Adrenal gland (tissue), 12 donors: ENCODE data around the gene GSTA3. TPM values are rescaled to one million over a fixed set of nuclear protein-coding genes. Genes with fewer than 3 reads are reported as not detected.

Experiments used
- DNase-seq, 7 donors: peaks; one replicate each; pipeline ENCODE4 v3.0.0-alpha.2; 2019 to 2020
- H3K27ac ChIP-seq, 5 donors: fragments of 200-600 bp; sonication (generic) in 4 of 5; 1 replicate in 3 of 5; 2 replicates in 2 of 5; pipeline versions ENCODE4 v1.5.1 to v1.8.0; 2016 to 2020; ENCODE audit warnings: mild to moderate bottlenecking in 1 of 5
- H3K27me3 ChIP-seq: fragments of 200-600 bp; 2 replicates; pipeline ENCODE4 v1.8.0; 2021
- H3K36me3 ChIP-seq, 2 donors: fragments of 200-600 bp; replicated peaks in 1 of 2; 1 replicate in 1 of 2; 2 replicates in 1 of 2; pipeline versions ENCODE4 v1.5.1 to v1.8.0; 2018 to 2022
- H3K4me1 ChIP-seq, 2 donors: fragments of 200-600 bp; replicated peaks in 1 of 2; 1 replicate in 1 of 2; 2 replicates in 1 of 2; pipeline versions ENCODE4 v1.5.1 to v1.8.0; 2018 to 2021
- H3K4me3 ChIP-seq, 4 donors: fragments of 200-600 bp; sonication (generic) in 3 of 4; one replicate each; pipeline ENCODE4 v1.5.1; 2016 to 2018
- H3K9me3 ChIP-seq, 3 donors: fragments of 200-600 bp; sonication (generic) in 1 of 3; replicated peaks in 1 of 3; 1 replicate in 2 of 3; 2 replicates in 1 of 3; pipeline versions ENCODE4 v1.5.1 to v1.8.0; 2016 to 2021
- POLR2A ChIP-seq, 2 donors: fragments of 450-650 bp; IDR thresholded peaks; one replicate each; pipeline ENCODE4 v1.6.1; 2017; ENCODE audit warnings: antibody characterized with exemption in 2 of 2, mild to moderate bottlenecking in 2 of 2, moderate library complexity in 1 of 2
- WGBS, 4 donors: extraction: QIAGEN DNeasy Blood & Tissue Kit in 2 of 4; methylation state at CpG; one replicate each; pipeline versions ENCODE4 v1.1.5 to v1.1.7; 2013 to 2017; 5-methylcytosine and 5-hydroxymethylcytosine counted together
- intact Hi-C, 2 donors: fragments of 100-400 bp; cut with DNase I; formaldehyde crosslinking; loops; one replicate each; pipeline versions ENCODE4 v1.14.1 to v1.15.0; 2022 to 2023
- polyA plus RNA-seq, 3 donors: library from polyadenylated mRNA; stranded (reverse); fragments of 200-250 nt in 2 of 3; fragments of 350-450 nt in 1 of 3; fragmentation: Illumina TruSeq in 1 of 3; extraction: RNeasy Lipid Tissue Mini Kit (QIAGEN cat#74804) in 1 of 3; gene quantifications; one replicate each; pipeline ENCODE4 v1.2.3, GENCODE V29; 2013 to 2014
- total RNA-seq, 9 donors: library from RNA; depleted of rRNA in 4 of 9; stranded (reverse); fragments of >200 nt in 4 of 9; fragments of 120-200 nt in 1 of 9; fragmentation: NEBNext Ultra II Directional in 1 of 9; extraction: Animal tissue kit (Norgen Biotek cat#: 25700) in 1 of 9; gene quantifications; one replicate each; pipeline versions ENCODE4 v1.1.0 to v1.2.4, GENCODE V29; 2013 to 2023
- TF ChIP-seq, protein P1 (sequence below), 6 experiments: fragments of 450-650 bp in 4 of 6; fragments of 200-600 bp in 2 of 6; sonication (generic) in 1 of 6; IDR thresholded peaks; 1 replicate in 5 of 6; 2 replicates in 1 of 6; pipeline versions ENCODE4 v1.5.1 to v1.8.0; 2016 to 2021; ENCODE audit warnings: antibody characterized with exemption in 6 of 6, mild to moderate bottlenecking in 2 of 6, moderate library complexity in 1 of 6
- donor health status: healthy with polysubstance abuse.
- donor health status: Bipolar disorder and iron deficiency.
- donor health status: DM: yes; HTN: yes; CAD: no.
- donor health status: DM: no; HTN: no; CAD: no.
- donor health status: DM: no; HTN: no; CAD: no.
- donor health status: DM: yes; HTN: yes; CAD: no.

GSTA3 gene
- total and polyA plus RNA-seq, 12 donors, result 8.1 to 431 (median 43.0) TPM

DNA sequence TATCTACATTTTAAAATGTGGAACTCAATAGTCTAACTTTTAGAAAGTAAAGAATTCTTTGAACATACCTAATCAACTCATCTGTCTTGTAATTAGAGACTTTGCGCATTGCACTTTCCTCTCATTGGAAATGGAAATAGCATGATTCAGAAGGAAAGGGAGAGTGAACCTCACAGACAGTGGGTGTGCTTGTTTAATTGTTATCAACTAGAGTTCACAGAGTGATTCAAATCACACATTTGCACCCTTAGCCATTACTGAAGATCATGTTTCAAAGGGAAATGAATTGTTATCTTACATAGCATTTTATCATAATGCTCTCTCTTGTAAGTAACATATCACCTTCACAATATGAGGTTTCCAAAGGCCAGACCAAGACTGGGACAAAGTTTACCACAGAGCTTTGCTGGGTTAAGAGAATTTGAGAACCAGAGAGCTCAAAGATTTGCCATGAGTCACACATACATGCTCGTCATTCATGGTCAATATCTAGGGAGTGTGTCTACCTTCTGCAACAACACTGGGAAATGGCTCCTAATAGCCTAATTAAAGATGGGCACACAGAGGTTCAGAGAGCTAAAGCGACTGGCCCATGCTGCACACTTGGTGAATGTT is 21.5 kb downstream of the GSTA3 start:
- H3K4me1 ChIP-seq, result peaks cover 5 to 9% of the 10 kb centered on the region in 2 donors
- no peak overlapping the region for H3K4me3 ChIP-seq
- H3K27me3 ChIP-seq, result no peaks in the 10 kb centered on the region
- intact Hi-C loops, result no loop called here
- H3K36me3 ChIP-seq, result no peaks in the 10 kb centered on the region
- 69 to 85% (median 77%) methylated on average over 3 of the region's 3 CpGs for WGBS, 4 donors
- H3K27ac ChIP-seq, result peak overlapping the region in 2 of 5 donors; percentile 0 to 15
- DNase-seq, result no peak
- TF ChIP-seq, protein P1, sequence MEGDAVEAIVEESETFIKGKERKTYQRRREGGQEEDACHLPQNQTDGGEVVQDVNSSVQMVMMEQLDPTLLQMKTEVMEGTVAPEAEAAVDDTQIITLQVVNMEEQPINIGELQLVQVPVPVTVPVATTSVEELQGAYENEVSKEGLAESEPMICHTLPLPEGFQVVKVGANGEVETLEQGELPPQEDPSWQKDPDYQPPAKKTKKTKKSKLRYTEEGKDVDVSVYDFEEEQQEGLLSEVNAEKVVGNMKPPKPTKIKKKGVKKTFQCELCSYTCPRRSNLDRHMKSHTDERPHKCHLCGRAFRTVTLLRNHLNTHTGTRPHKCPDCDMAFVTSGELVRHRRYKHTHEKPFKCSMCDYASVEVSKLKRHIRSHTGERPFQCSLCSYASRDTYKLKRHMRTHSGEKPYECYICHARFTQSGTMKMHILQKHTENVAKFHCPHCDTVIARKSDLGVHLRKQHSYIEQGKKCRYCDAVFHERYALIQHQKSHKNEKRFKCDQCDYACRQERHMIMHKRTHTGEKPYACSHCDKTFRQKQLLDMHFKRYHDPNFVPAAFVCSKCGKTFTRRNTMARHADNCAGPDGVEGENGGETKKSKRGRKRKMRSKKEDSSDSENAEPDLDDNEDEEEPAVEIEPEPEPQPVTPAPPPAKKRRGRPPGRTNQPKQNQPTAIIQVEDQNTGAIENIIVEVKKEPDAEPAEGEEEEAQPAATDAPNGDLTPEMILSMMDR (IDR thresholded peaks at IDR 0.05), result no peak
- TF ChIP-seq POLR2A (IDR thresholded peaks at IDR 0.05), result no peak
- H3K9me3 ChIP-seq, result no peaks in the 10 kb centered on the region

DNA sequence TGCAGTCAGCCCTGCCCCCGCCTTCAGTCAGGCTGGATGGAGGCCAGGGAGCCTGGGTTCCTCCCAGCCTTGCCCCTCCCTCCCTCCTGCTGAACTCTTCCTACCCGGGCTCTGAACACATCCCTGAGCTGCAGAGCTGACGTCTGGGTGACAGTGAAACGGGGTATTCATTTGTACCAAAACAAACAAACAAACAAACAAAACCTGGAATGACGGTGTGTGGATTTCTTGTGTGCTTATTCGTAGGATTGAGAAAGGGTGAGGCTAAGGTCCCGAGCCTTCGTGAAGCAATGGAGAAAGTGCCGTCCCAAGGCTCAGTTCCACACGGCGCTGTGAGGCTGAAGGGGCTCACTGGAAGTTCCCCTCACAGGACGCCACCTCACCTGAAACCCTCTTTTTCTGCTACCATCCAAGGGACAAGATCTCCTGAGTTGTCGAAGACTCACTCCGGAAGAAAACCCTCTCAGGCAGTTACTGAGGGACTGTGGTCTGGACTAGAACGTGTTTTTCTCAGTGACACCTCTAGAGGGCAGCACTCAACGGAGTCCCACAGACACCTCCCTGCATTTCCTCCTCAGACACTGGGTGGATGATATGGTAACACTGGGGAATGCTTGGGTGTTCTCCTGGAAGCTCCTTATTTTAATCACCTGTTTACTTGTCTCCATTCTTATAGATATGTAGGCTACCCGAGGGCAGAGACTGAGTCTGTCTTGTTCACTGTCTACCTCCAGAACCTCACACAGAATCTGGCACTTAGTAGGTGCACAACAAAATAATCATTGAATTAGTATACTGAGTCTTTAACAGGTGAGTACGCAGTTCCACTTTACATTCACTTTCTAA is 27.3 kb downstream of the GSTA3 start:
- Histone ChIP-seq H3K4me3 (peak overlapping the region; percentile 29 to 64 (median 58)), H3K4me1 (peaks cover 0 to 8% of the 10 kb centered on the region in 2 donors), H3K9me3 (no peaks in the 10 kb centered on the region), H3K27ac (peak overlapping the region; percentile 48 to 92 (median 87)), H3K27me3 (no peaks in the 10 kb centered on the region), H3K36me3 (no peaks in the 10 kb centered on the region)
- intact Hi-C loops, result no loop called here
- 7 to 22% (median 11%) methylated on average over 18 of the region's 18 CpGs for WGBS, 4 donors
- DNase-seq, result peak; percentile 78 to 91 (median 83)
- TF ChIP-seq POLR2A (IDR thresholded peaks at IDR 0.05), result peak in 1 of 2 donors; percentile 59
- TF ChIP-seq, protein P1 (IDR thresholded peaks at IDR 0.05), result peak; percentile 70 to 88 (median 86)

DNA sequence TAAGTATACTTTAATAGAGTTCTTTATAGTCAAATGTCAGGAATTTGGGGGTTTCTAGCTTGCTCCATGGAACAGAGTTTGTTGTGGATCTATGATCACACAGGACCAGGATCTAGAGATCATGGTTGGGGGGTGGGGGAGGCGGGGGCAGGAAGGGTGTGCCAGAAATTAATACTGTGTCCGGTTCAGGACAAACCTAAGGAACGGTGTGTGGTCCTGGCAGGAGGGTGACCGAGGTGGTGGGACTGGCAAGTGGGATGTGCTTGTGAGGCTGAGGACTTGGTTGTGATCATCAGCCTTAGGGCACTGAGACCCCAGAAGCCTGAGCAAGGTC is 27.9 kb downstream of the GSTA3 start:
- WGBS, 4 donors, result 33 to 59% (median 39%) methylated on average over 4 of the region's 4 CpGs
- Histone ChIP-seq H3K27me3 (no peaks in the 10 kb centered on the region), H3K27ac (peak overlapping the region in 4 of 5 donors; percentile 87 to 92 (median 90)), H3K36me3 (no peaks in the 10 kb centered on the region), H3K4me1 (peaks cover 0 to 8% of the 10 kb centered on the region in 2 donors), H3K9me3 (no peaks in the 10 kb centered on the region), H3K4me3 (peak overlapping the region in 2 of 4 donors; percentile 62 to 64)
- TF ChIP-seq POLR2A (IDR thresholded peaks at IDR 0.05), result no peak
- TF ChIP-seq, protein P1 (IDR thresholded peaks at IDR 0.05), result no peak
- DNase-seq, result no peak
- intact Hi-C loops, result no loop called here

DNA sequence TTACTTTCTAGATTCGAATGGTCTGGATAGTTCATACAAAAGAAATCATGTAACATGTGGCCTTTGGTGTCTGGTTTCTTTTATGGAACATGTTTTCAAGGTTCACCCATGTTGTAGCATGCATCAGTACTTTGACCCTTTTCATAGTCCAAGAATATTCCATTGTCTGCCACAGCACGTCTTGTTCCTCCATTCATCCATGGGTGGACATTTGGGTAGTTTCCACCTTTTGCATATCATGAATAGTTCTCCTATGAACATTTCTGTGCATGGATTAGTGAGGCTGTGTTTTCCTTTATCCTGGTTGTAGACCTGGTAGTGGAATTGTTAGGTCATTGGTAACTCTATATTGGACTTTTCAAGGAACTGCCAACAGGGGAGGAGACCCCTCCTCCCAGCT is 31.7 kb downstream of the GSTA3 start:
- Histone ChIP-seq H3K27me3 (no peaks in the 10 kb centered on the region), H3K36me3 (no peaks in the 10 kb centered on the region), H3K9me3 (no peaks in the 10 kb centered on the region), H3K27ac (no peak overlapping the region), H3K4me3 (no peak overlapping the region), H3K4me1 (peaks cover 0 to 4% of the 10 kb centered on the region in 2 donors)
- DNase-seq, result no peak
- intact Hi-C loops, result loop anchor here in 1 of 2 donors (10.0 kb wide), 1 partner anchor 177 kb away; no protein-coding TSS in a partner anchor
- no peak for TF ChIP-seq POLR2A (IDR thresholded peaks at IDR 0.05)
- TF ChIP-seq, protein P1 (IDR thresholded peaks at IDR 0.05), result no peak
- 78 to 87% (median 83%) methylated on average over 2 of the region's 2 CpGs for WGBS, 4 donors
